Testis (tissue), 3 donors: ENCODE results near the gene NPLOC4. TPM values are rescaled to one million over a fixed set of nuclear protein-coding genes. Genes with fewer than 3 reads are reported as not detected.

Experiments
- DNase-seq: peaks from one replicate; pipeline ENCODE4 v3.0.0-alpha.2; 2019
- H3K27ac ChIP-seq, 2 donors: fragments of 200-600 bp; sonication (generic); one replicate each; pipeline ENCODE4 v1.5.1; 2019
- H3K27me3 ChIP-seq: fragments of 200-600 bp; sonication (generic); one replicate; pipeline ENCODE4 v1.5.1; 2019
- H3K36me3 ChIP-seq: fragments of 200-600 bp; sonication (generic); one replicate; pipeline ENCODE4 v1.5.1; 2017; ENCODE audit warnings: low read depth; ENCODE audit errors: missing control alignments
- H3K4me1 ChIP-seq: fragments of 200-600 bp; sonication (generic); one replicate; pipeline ENCODE4 v1.5.1; 2019
- H3K4me3 ChIP-seq, 2 donors: fragments of 200-600 bp; sonication (generic); one replicate each; pipeline ENCODE4 v1.5.1; 2017 to 2019
- H3K9me3 ChIP-seq: fragments of 200-600 bp; sonication (generic); one replicate; pipeline ENCODE4 v1.5.1; 2017
- POLR2A ChIP-seq: fragments of 450-650 bp; IDR thresholded peaks from one replicate; pipeline ENCODE4 v1.6.1; 2017; ENCODE audit warnings: antibody characterized with exemption, mild to moderate bottlenecking, moderate library complexity
- WGBS, 2 donors: methylation state at CpG; one replicate each; pipeline ENCODE4 v1.1.5; 2018; 5-methylcytosine and 5-hydroxymethylcytosine counted together
- intact Hi-C: fragments of 100-400 bp; cut with DNase I; formaldehyde crosslinking; loops from one replicate; pipeline ENCODE4 v1.15.1; 2023; ENCODE audit warnings: low total_unique reads
- polyA plus RNA-seq: library from polyadenylated mRNA; stranded (reverse); fragments of 350-450 nt; fragmentation: Illumina TruSeq; extraction: RNeasy Lipid Tissue Mini Kit (QIAGEN cat#74804); gene quantifications from one replicate; pipeline ENCODE4 v1.2.3, GENCODE V29; 2014; ENCODE audit warnings: low read depth, low replicate concordance; ENCODE audit not compliant: insufficient read depth
- total RNA-seq, 2 donors: library from RNA; depleted of rRNA; stranded (reverse); fragments of >200 nt; gene quantifications; one replicate each; pipeline ENCODE4 v1.2.3, GENCODE V29; 2016
- TF ChIP-seq, protein P1 (sequence below), 3 experiments: fragments of 450-650 bp in 2 of 3; fragments of 200-600 bp in 1 of 3; sonication (generic) in 1 of 3; IDR thresholded peaks; one replicate each; pipeline ENCODE4 v1.5.1; 2016 to 2019; ENCODE audit warnings: antibody characterized with exemption in 3 of 3, mild to moderate bottlenecking in 2 of 3, moderate library complexity in 1 of 3

NPLOC4 gene
- total and polyA plus RNA-seq, 3 donors from 2014 or later = 106 to 130 (median 122) TPM

DNA sequence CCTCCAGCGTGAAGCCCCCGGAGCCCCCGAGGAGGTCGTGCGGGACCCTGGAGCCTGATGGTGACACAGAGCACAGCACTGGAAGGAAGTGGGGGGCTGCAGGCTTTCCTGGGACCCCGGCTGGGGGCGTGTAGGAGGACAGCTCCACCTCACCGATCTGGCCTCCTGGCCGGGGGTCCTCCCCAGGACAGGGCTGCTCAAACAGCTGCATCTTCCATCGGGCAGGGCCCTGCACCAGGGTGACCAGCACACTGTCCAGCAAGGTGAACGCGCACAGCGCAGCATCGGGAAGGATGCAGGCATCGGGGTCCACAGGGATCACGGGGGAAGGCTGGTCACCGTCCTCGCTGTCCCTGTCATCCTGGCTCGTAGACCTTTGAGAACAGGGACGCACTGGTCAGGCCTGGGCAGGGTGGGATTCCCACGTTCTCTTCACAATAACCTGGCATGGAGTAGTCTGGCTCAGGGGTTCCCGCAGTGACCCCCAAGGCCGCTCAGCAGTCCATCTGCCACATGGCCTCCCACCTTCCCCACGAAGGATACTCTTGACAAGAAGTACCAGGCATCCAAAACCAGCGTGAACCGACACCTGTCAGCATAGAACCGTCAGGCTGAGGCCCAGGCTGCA is 86.0 kb downstream of the NPLOC4 start:
- Histone ChIP-seq H3K27ac (no peak overlapping the region), H3K4me1 (peaks cover 20% of the 10 kb centered on the region), H3K36me3 (no peaks in the 10 kb centered on the region), H3K9me3 (no peaks in the 10 kb centered on the region), H3K27me3 (no peaks in the 10 kb centered on the region), H3K4me3 (peak overlapping the region; percentile 91 to 94)
- 75 to 80% methylated on average over 24 to 27 of the region's 27 CpGs for WGBS, 2 donors
- TF ChIP-seq POLR2A = no peak
- TF ChIP-seq, protein P1, sequence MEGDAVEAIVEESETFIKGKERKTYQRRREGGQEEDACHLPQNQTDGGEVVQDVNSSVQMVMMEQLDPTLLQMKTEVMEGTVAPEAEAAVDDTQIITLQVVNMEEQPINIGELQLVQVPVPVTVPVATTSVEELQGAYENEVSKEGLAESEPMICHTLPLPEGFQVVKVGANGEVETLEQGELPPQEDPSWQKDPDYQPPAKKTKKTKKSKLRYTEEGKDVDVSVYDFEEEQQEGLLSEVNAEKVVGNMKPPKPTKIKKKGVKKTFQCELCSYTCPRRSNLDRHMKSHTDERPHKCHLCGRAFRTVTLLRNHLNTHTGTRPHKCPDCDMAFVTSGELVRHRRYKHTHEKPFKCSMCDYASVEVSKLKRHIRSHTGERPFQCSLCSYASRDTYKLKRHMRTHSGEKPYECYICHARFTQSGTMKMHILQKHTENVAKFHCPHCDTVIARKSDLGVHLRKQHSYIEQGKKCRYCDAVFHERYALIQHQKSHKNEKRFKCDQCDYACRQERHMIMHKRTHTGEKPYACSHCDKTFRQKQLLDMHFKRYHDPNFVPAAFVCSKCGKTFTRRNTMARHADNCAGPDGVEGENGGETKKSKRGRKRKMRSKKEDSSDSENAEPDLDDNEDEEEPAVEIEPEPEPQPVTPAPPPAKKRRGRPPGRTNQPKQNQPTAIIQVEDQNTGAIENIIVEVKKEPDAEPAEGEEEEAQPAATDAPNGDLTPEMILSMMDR (IDR thresholded peaks at IDR 0.05) = no peak
- no peak for DNase-seq
- intact Hi-C loops = no loop called here

DNA sequence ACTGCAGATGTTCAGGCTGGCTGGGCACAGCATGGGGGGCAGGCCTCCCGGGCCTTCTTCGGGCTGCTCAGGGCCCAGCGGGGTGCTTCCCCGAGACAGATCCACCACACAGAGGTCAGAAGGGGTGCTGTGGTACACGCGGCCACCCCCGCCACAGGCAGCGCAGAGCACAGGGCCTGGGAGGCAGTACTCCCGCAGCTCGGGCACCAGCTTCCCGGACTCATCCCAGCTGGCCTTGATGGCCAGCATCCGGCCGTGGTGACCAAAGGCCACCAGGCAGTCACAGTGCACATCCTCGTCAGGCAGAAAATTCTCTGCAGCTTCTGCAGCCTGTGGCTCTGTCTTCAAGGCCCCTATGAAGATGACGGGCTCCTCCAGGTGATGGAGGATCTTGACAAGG is 86.6 kb downstream of the NPLOC4 start:
- H3K4me1 ChIP-seq = peaks cover 20% of the 10 kb centered on the region
- no peak overlapping the region for H3K27ac ChIP-seq
- TF ChIP-seq, protein P1 (IDR thresholded peaks at IDR 0.05) = no peak
- no peaks in the 10 kb centered on the region for H3K9me3 ChIP-seq
- DNase-seq = no peak
- 92 to 95% methylated on average over 2 to 15 of the region's 15 CpGs for WGBS, 2 donors
- intact Hi-C loops = no loop called here
- no peaks in the 10 kb centered on the region for H3K36me3 ChIP-seq
- no peak overlapping the region for H3K4me3 ChIP-seq
- no peaks in the 10 kb centered on the region for H3K27me3 ChIP-seq

DNA sequence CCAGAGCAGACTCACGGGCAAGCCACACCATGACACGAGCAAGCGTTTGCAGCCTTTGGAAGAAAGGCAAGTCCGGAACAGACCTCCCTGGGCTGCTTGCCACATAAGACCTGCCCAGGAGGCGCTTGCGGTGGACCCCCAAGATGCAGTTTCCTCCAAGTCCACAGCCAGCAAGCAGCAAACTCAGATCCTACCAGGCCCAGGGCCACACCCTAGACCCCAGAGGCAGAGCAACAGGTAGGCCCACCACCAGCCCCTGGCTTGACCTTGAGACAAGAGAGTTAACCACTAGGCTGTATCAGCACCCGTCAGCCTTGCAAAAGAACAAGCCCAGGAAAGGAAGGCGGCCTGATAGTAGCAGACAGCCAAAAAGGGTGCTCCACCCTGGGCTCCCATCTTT is 87.1 kb downstream of the NPLOC4 start:
- intact Hi-C loops = no loop called here
- Histone ChIP-seq H3K4me1 (peaks cover 20% of the 10 kb centered on the region), H3K4me3 (no peak overlapping the region), H3K27ac (no peak overlapping the region), H3K9me3 (no peaks in the 10 kb centered on the region), H3K36me3 (no peaks in the 10 kb centered on the region), H3K27me3 (no peaks in the 10 kb centered on the region)
- TF ChIP-seq, protein P1 (IDR thresholded peaks at IDR 0.05) = no peak
- TF ChIP-seq POLR2A = no peak
- no peak for DNase-seq
- 90 to 98% methylated on average over 6 to 8 of the region's 8 CpGs for WGBS, 2 donors

DNA sequence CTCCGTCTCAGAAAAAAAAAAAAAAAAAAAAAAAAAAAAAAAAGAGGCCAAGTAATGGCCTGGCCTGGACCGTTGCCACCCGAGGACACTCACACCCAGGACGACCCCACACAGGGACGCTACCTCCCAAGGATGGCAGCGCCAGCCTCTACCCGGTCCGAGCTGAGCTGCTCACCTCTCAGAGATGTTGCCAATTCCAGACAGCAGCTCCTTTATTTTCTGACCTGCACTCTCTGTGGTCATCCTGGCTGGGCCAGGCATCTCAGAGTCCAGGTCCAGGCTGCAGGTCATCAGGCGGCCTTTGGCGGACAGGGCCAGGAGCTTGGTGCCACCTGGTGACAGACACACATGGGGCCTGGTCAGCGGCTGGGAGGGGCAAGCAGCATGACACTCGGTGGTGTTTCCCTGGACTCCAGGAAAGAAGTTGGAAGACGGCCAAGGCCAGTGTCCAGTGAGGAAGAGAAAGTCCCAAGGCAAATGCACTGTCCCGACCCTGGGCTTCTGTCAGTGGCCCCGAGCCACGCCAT is 87.8 kb downstream of the NPLOC4 start:
- H3K36me3 ChIP-seq = no peaks in the 10 kb centered on the region
- no peak overlapping the region for H3K27ac ChIP-seq
- H3K27me3 ChIP-seq = no peaks in the 10 kb centered on the region
- DNase-seq = no peak
- no peaks in the 10 kb centered on the region for H3K9me3 ChIP-seq
- H3K4me3 ChIP-seq = no peak overlapping the region
- TF ChIP-seq POLR2A = no peak
- TF ChIP-seq, protein P1 (IDR thresholded peaks at IDR 0.05) = no peak
- peaks cover 18% of the 10 kb centered on the region for H3K4me1 ChIP-seq
- intact Hi-C loops = no loop called here
- 83 to 87% methylated on average over 12 to 16 of the region's 16 CpGs for WGBS, 2 donors

DNA sequence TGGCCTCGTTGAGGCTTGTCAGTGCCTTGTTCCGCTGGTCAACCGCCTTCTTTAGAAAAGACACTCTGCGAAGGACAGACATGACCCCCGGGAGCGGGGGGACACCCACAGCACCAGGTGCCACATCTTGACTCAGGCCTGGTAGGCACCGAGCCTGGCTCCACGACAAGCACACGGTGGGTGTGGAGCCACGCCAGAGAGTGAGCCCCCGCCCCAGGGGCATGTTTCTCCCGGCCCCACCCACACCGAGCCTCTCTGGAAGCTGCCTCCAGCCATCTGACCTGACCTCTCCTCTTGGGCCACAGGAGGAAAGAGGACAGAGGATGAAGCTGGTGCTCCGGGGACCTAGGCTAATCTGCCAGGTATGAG is 89.3 kb downstream of the NPLOC4 start:
- H3K4me3 ChIP-seq = no peak overlapping the region
- WGBS, 2 donors = 87 to 90% methylated on average over 8 to 14 of the region's 14 CpGs
- no peaks in the 10 kb centered on the region for H3K36me3 ChIP-seq
- TF ChIP-seq, protein P1 (IDR thresholded peaks at IDR 0.05) = no peak
- TF ChIP-seq POLR2A = no peak
- no peaks in the 10 kb centered on the region for H3K9me3 ChIP-seq
- DNase-seq = no peak
- H3K4me1 ChIP-seq = peaks cover 8% of the 10 kb centered on the region
- no peaks in the 10 kb centered on the region for H3K27me3 ChIP-seq
- no peak overlapping the region for H3K27ac ChIP-seq
- intact Hi-C loops = no loop called here
